ENCODE results near the gene SPATA24. TPM values are rescaled to one million over a fixed set of nuclear protein-coding genes. Genes with fewer than 3 reads are reported as not detected.

Gene SPATA24
- total RNA-seq, 1 experiment from 2014 or later: 13.0 TPM

GRCh38 chr5:139414581-139415130 is 10.8 kb upstream of the SPATA24 start:
- no peak overlapping the region for H3K56ac ChIP-seq (ENCODE audit: insufficient read length, low read depth, low read length)
- no peak overlapping the region for H4K5ac ChIP-seq (ENCODE audit: insufficient read length, low read depth, low read length)
- no peak overlapping the region for H3K4me3 Mint-ChIP-seq
- no peak overlapping the region for H2AFZ ChIP-seq (ENCODE audit: low read length)
- H3K27me3 ChIP-seq (ENCODE audit: insufficient read depth, low read length): no peaks in the 10 kb centered on the region
- no peak overlapping the region for H3K27ac ChIP-seq (ENCODE audit: insufficient read length, low read depth, low read length)
- no peak overlapping the region for H3K4ac ChIP-seq (ENCODE audit: low read depth, low read length)
- no peak overlapping the region for H2BK12ac ChIP-seq (ENCODE audit: insufficient read length, low read depth, low read length)
- H2AK5ac ChIP-seq (ENCODE audit: insufficient read length, low read length): no peak overlapping the region
- no peak overlapping the region for H3K4me2 ChIP-seq (ENCODE audit: insufficient read depth, insufficient read length, low read length)
- no peaks in the 10 kb centered on the region for H3K23me2 ChIP-seq (ENCODE audit: insufficient read length, low read depth, low read length, poor library complexity, severe bottlenecking)
- no peak overlapping the region for H3T11ph ChIP-seq (ENCODE audit: low read length)
- no peaks in the 10 kb centered on the region for H3K9me3 Mint-ChIP-seq
- H3K9me3 ChIP-seq (ENCODE audit: control insufficient read depth, low read depth, low read length): no peaks in the 10 kb centered on the region
- no CpG with 5 or more reads among the region's 9 CpGs for WGBS (ENCODE audit: extremely low coverage, insufficient read length, low lambda C conversion rate)
- H3K79me1 ChIP-seq (ENCODE audit: insufficient read depth, low read depth, low read length, poor library complexity, severe bottlenecking): no peaks in the 10 kb centered on the region
- H4K91ac ChIP-seq (ENCODE audit: insufficient read length, low read depth, low read length): no peak overlapping the region
- no peak for TF ChIP-seq CTCF (conservative IDR thresholded peaks at IDR 0.05)
- H2BK120ac ChIP-seq (ENCODE audit: low read depth, low read length, poor library complexity, severe bottlenecking): no peak overlapping the region
- H3K79me2 ChIP-seq (ENCODE audit: insufficient read depth, low read length): no peaks in the 10 kb centered on the region
- DNase-seq: no peak
- no peak overlapping the region for H2BK15ac ChIP-seq (ENCODE audit: low read depth, low read length)
- H4K20me1 ChIP-seq (ENCODE audit: control insufficient read depth, insufficient read depth, insufficient read length): no peaks in the 10 kb centered on the region
- no peak overlapping the region for H3K14ac ChIP-seq (ENCODE audit: insufficient read depth, low read length)
- H3K9ac ChIP-seq (ENCODE audit: extremely low read depth, insufficient read length, low read length): no peak overlapping the region
- peaks cover 0 to 45% (median 32%) of the 10 kb centered on the region in 3 experiments; a peak in 5 of 7 replicates for H3K36me3 Mint-ChIP-seq (ENCODE audit: insufficient read depth in 1 of 3, low read depth in 3 of 3)
- H2BK5ac ChIP-seq (ENCODE audit: insufficient read length, low read length): no peak overlapping the region
- H3K27ac Mint-ChIP-seq: no peak overlapping the region
- no peak overlapping the region for H3K23ac ChIP-seq (ENCODE audit: insufficient read length, low read depth, low read length)
- no peak overlapping the region for H3K18ac ChIP-seq (ENCODE audit: insufficient read length, low read depth, low read length)
- H3K4me1 Mint-ChIP-seq: peaks cover 8 to 13% of the 10 kb centered on the region in 2 experiments
- H3K4me1 ChIP-seq (ENCODE audit: insufficient read depth, low read length): no peaks in the 10 kb centered on the region
- H4K8ac ChIP-seq (replicated peaks; ENCODE audit: insufficient read length, low read depth, low read length): no peak overlapping the region
- no peak overlapping the region for H2BK20ac ChIP-seq (ENCODE audit: low read depth, low read length, poor library complexity, severe bottlenecking)
- peaks cover 1% of the 10 kb centered on the region for H3K27me3 Mint-ChIP-seq (ENCODE audit: low read depth)
